GM18505 (cell line): ENCODE measurements around the gene DEFB123.

Source experiments
- ATAC-seq: cut with Tn5 transposase; IDR thresholded peaks from one replicate; pipeline ENCODE4 v1.9.1; 2021; ENCODE audit not compliant: unreplicated experiment
- POLR2A ChIP-seq: IDR thresholded peaks from 4 replicates; pipeline ENCODE4 v1.6.1; 2011; ENCODE audit warnings: borderline replicate concordance; ENCODE audit not compliant: insufficient read depth, insufficient read length; ENCODE audit errors: extremely low read depth

The DEFB123 gene

GRCh38 chr20:31476643-31477215 is 36.3 kb downstream of the DEFB123 start:
- no peak for TF ChIP-seq POLR2A
- no peak for ATAC-seq

DNA sequence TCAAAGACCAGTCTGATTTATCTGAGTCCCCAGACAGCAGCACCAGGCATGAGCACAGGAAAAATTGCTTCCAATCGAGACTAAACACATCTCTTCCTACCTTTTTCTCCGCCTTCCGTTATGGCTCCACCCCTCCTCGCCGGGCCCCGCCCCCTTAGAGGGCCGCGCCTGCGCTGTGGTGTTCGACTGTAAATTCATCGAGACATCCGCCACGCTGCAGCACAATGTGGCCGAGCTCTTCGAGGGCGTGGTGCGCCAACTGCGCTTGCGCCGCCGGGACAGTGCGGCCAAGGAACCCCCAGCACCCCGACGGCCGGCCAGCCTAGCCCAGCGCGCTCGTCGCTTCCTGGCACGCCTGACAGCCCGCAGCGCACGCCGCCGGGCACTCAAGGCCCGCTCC is 43.6 kb downstream of the DEFB123 start:
- no peak for ATAC-seq
- no peak for TF ChIP-seq POLR2A

DNA sequence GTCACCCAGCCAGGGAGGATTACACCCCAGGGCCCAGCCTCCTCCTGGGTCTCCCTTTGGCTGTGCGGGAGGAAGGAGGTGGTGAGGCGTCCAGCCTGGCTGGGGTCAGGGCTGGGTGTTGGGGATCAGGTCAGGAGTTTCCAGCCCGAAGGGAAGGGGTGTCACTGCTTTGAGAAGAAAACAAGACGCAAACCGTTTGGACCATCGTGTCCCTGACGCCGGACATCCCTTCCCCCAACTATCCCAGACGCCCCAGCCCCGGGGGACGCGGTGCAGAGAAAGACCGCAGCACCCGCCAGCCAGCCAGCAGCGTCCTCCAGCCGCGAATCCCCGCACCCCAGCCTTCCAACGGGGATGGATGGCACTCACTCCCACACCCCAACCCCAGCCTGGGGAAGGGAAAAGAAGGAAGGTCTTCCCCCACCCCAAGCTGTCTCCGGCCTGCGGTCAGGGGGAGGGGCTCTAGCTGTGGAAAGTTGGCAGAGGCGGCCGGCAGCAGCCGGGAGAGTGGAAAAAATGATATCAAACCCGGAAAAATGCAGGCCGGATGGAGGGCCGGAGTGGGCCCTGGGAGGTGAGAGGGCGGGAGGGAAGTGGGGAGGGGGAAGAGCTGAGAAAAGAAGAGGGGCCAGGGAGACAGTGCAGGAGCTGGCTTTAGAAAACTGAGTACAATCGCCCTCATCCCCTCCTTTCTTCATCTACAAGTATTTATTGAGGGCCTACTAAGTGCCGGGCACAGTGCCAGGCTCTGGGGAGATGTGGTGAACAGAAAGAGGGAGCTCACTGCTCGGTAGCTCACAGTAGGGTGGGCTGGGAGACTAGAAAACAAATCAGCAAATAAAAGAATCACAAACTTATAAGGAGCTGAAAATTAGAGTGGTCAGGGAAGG is 45.3 kb downstream of the DEFB123 start:
- ATAC-seq, result no peak
- no peak for TF ChIP-seq POLR2A

GRCh38 chr20:31488115-31488514 is 47.7 kb downstream of the DEFB123 start:
- TF ChIP-seq POLR2A, result no peak
- no peak for ATAC-seq

DNA sequence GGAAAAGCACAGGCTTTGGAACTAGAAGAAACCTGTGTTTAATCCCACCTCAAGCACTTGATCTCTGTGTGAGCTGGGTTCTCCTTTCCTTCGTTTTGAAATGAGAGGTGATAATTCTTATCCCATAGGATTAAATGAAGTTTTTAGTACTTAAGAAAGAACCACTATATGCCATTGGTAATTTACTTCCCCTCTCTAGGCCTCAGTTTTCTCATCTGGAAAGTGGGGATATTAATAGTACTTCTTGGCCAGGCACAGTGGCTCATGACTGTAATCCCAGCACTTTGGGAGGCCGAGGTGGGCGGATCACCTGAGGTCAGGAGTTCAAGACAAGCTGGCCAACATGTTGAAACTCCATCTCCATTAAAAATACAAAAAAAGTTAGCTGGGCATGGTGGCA is 48.7 kb downstream of the DEFB123 start:
- TF ChIP-seq POLR2A, result no peak
- ATAC-seq, result no peak

DNA sequence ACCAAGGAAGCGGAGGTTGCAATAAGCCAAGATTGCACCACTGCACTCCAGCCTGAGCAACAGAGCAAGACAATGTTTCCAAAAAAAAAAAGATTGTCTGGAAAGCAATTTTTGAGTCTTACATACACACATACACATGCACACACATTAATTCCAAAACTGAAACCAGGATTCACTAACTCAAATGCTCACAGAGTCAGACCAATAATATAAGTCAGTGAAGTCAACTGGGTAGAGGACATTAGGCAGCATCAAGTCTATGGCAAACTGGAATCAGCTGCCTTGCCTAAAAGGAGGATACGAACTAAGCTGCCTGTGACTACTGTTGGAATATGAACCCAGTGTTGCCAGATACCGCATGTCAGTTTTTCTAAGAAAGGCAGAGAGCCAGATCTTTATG is 50.3 kb downstream of the DEFB123 start:
- no peak for TF ChIP-seq POLR2A
- ATAC-seq, result no peak

GRCh38 chr20:31494131-31494530 is 53.7 kb downstream of the DEFB123 start:
- no peak for TF ChIP-seq POLR2A
- no peak for ATAC-seq

- no peak for TF ChIP-seq POLR2A
- ATAC-seq, result no peak
Observed at GRCh38 chr20:31496761-31497295, 56.4 kb downstream of the DEFB123 start.

GRCh38 chr20:31497838-31498540 is 57.6 kb downstream of the DEFB123 start:
- no peak for ATAC-seq
- TF ChIP-seq POLR2A, result no peak
